B cell (primary cell): Measurements from ENCODE around the gene SLC5A2. TPM values are rescaled to one million over a fixed set of nuclear protein-coding genes. Genes with fewer than 3 reads are reported as not detected.

ENCODE experiments used
- ATAC-seq: fragments of 200-7000 bp; cut with Tn5 transposase; one replicate; pipeline ENCODE4 v1.10.0; 2021; ENCODE audit warnings: low read depth, mild to moderate bottlenecking, moderate number of reproducible peaks, moderate library complexity
- CTCF ChIA-PET: fragments of 350-600 bp; sonication (Branson Sonifier 250); formaldehyde crosslinking; loops from one replicate; lab custom pipeline; 2021; ENCODE audit warnings: antibody characterized with exemption, inconsistent platforms; lab: Charles Lee
- POLR2A ChIA-PET: fragments of 350-600 bp; sonication (Branson Sonifier 250); formaldehyde crosslinking; loops from one replicate; lab custom pipeline; 2021; ENCODE audit warnings: antibody characterized with exemption; lab: Charles Lee
- DNase-seq: peaks from one replicate; pipeline ENCODE4 v3.0.0; 2013
- H2AFZ ChIP-seq: 2 replicates; pipeline ENCODE4 v1.6.1; 2012; ENCODE audit warnings: mild to moderate bottlenecking, low read depth, low read length; ENCODE audit not compliant: insufficient read depth, poor library complexity, severe bottlenecking
- H3K27ac ChIP-seq, 2 donors: 1 replicate in 1 of 2; 2 replicates in 1 of 2; pipeline ENCODE4 v1.5.1; 2012 to 2013; ENCODE audit warnings: low read length in 2 of 2, mild to moderate bottlenecking in 2 of 2, moderate library complexity in 1 of 2
- H3K27me3 ChIP-seq, 4 experiments: fragments of 200-600 bp in 1 of 4; sonication (generic) in 1 of 4; replicated peaks in 1 of 4; 1 replicate in 2 of 4; 2 replicates in 2 of 4; pipeline versions ENCODE4 v1.6.1 to v1.7.0; 2013 to 2016; ENCODE audit warnings: low read length in 3 of 4, mild to moderate bottlenecking in 2 of 4, mixed read lengths in 1 of 4, moderate library complexity in 1 of 4; ENCODE audit not compliant: insufficient read depth in 4 of 4, control insufficient read depth in 3 of 4; ENCODE audit errors: control extremely low read depth in 1 of 4
- H3K36me3 ChIP-seq, 2 experiments: replicated peaks in 1 of 2; 1 replicate in 1 of 2; 2 replicates in 1 of 2; pipeline versions ENCODE4 v1.6.1 to v1.7.1; 2013; ENCODE audit warnings: low read length in 1 of 2; ENCODE audit not compliant: insufficient read depth in 2 of 2, control insufficient read depth in 1 of 2; ENCODE audit errors: control extremely low read depth in 1 of 2, extremely low read depth in 1 of 2
- H3K4me1 ChIP-seq, 2 donors: fragments of 200-600 bp in 1 of 2; sonication (generic) in 1 of 2; 1 replicate in 1 of 2; 2 replicates in 1 of 2; pipeline versions ENCODE4 v1.5.1 to v1.6.1; 2013 to 2017; ENCODE audit warnings: low read length in 2 of 2; ENCODE audit not compliant: control insufficient read depth in 2 of 2, insufficient read depth in 2 of 2
- H3K4me2 ChIP-seq: replicated peaks from 2 replicates; pipeline ENCODE3; 2012; ENCODE audit warnings: mild to moderate bottlenecking, low read depth, low read length; ENCODE audit not compliant: poor library complexity, severe bottlenecking
- H3K4me3 ChIP-seq, 5 experiments: fragments of 200-600 bp in 1 of 5; sonication (generic) in 1 of 5; 1 replicate in 3 of 5; 2 replicates in 2 of 5; pipeline versions ENCODE4 v1.5.1 to v1.7.0; 2011 to 2016; ENCODE audit warnings: low read length in 4 of 5, mild to moderate bottlenecking in 4 of 5, low read depth in 2 of 5, control low read depth in 1 of 5, moderate library complexity in 1 of 5; ENCODE audit not compliant: insufficient read depth in 1 of 5; ENCODE audit errors: control extremely low read depth in 1 of 5, extremely low read depth in 1 of 5
- H3K79me2 ChIP-seq: fragments of 200-600 bp; sonication (generic); one replicate; pipeline ENCODE4 v1.6.0; 2016; ENCODE audit warnings: low read length; ENCODE audit not compliant: control insufficient read depth, insufficient read depth
- H3K9ac ChIP-seq: fragments of 200-600 bp; sonication (generic); 2 replicates; pipeline ENCODE4 v1.6.1; 2017; ENCODE audit warnings: mild to moderate bottlenecking, low read length, moderate library complexity
- H3K9me3 ChIP-seq, 3 donors: one replicate each; pipeline versions ENCODE4 v1.6.1 to v1.7.1; 2013; ENCODE audit warnings: low read length in 2 of 3; ENCODE audit not compliant: control insufficient read depth in 2 of 3, insufficient read depth in 1 of 3; ENCODE audit errors: control extremely low read depth in 1 of 3
- H4K20me1 ChIP-seq: 2 replicates; pipeline ENCODE4 v1.6.0; 2012; ENCODE audit warnings: mild to moderate bottlenecking, low read length; ENCODE audit not compliant: insufficient read depth, control insufficient read depth, poor library complexity, severe bottlenecking
- H3K27ac Mint-ChIP-seq: one replicate; pipeline ENCODE4 v1.8.0; 2021; ENCODE audit warnings: mixed read lengths
- H3K27me3 Mint-ChIP-seq: one replicate; pipeline ENCODE4 v1.8.0; 2021; ENCODE audit warnings: mixed read lengths
- H3K4me1 Mint-ChIP-seq: one replicate; pipeline ENCODE4 v1.8.0; 2021; ENCODE audit warnings: mixed read lengths
- H3K4me3 Mint-ChIP-seq: one replicate; pipeline ENCODE4 v1.8.0; 2021; ENCODE audit warnings: mixed read lengths
- H3K9me3 Mint-ChIP-seq: one replicate; pipeline ENCODE4 v1.8.0; 2022; ENCODE audit warnings: mixed read lengths; ENCODE audit not compliant: insufficient read depth
- CTCF ChIP-seq: fragments of 200-600 bp; IDR thresholded peaks from one replicate; pipeline ENCODE4 v1.8.0; 2022; ENCODE audit warnings: antibody characterized with exemption, mild to moderate bottlenecking
- EZH2 ChIP-seq: IDR thresholded peaks from 2 replicates; pipeline ENCODE4 v1.6.1; 2012; ENCODE audit warnings: borderline replicate concordance, low read depth, mild to moderate bottlenecking, moderate library complexity, low read length; ENCODE audit not compliant: insufficient read depth, poor library complexity, severe bottlenecking
- WGBS: methylation state at CpG from one replicate; pipeline ENCODE4 v1.1.5; 2013; ENCODE audit warnings: missing lambda C conversion rate; ENCODE audit not compliant: insufficient coverage; 5-methylcytosine and 5-hydroxymethylcytosine counted together
- intact Hi-C: fragments of 100-400 bp; cut with micrococcal nuclease; formaldehyde crosslinking; loops from one replicate; pipeline ENCODE4 v1.10.0; 2022
- polyA plus RNA-seq: library from polyadenylated mRNA; depleted of rRNA; stranded (reverse); fragments of >200 nt; gene quantifications from 2 replicates; pipeline ENCODE4 v1.2.3, GENCODE V29; 2012
- total RNA-seq, 2 donors: library from RNA; stranded (reverse); fragments of 120-200 nt in 1 of 2; gene quantifications; 1 replicate in 1 of 2; 2 replicates in 1 of 2; pipeline versions ENCODE4 v1.2.3 to v1.2.4, GENCODE V29; 2013 to 2022

Gene SLC5A2
- total and polyA plus RNA-seq, 2 donors (not counting 1 experiment from before 2014, with no cell fraction given), result 0.67 to 0.69 TPM

- TF ChIP-seq EZH2, result no peak
- no peak for TF ChIP-seq CTCF
- Histone ChIP-seq H3K36me3 (no peaks in the 10 kb centered on the region), H2AFZ (no peak overlapping the region), H3K27me3 (no peaks in the 10 kb centered on the region), H3K9me3 (peaks cover 0 to 6% (median 0%) of the 10 kb centered on the region in 3 donors), H3K4me2 (no peak overlapping the region), H3K79me2 (peaks cover 14% of the 10 kb centered on the region), H4K20me1 (no peaks in the 10 kb centered on the region), H3K4me1 (peaks cover 9 to 11% of the 10 kb centered on the region in 2 donors), H3K27ac (no peak overlapping the region), H3K4me3 (no peak overlapping the region), H3K9ac (no peak overlapping the region)
- Mint-ChIP-seq H3K4me1 (peaks cover 12% of the 10 kb centered on the region), H3K27me3 (peaks cover 12% of the 10 kb centered on the region), H3K9me3 (no peaks in the 10 kb centered on the region), H3K27ac (no peak overlapping the region), H3K4me3 (no peak overlapping the region)
- POLR2A ChIA-PET, result no interaction called here
- CTCF ChIA-PET, result no interaction called here
- no peak for DNase-seq
- no peak for ATAC-seq
- intact Hi-C loops, result no loop called here
Measured at GRCh38 chr16:31513884-31514283, 31.0 kb downstream of the SLC5A2 start.

- Histone ChIP-seq H3K9me3 (peaks cover 0 to 6% (median 0%) of the 10 kb centered on the region in 3 donors), H3K79me2 (no peaks in the 10 kb centered on the region), H3K9ac (no peak overlapping the region), H3K4me2 (no peak overlapping the region), H3K4me3 (no peak overlapping the region), H2AFZ (no peak overlapping the region), H3K36me3 (no peaks in the 10 kb centered on the region), H3K27ac (no peak overlapping the region), H3K27me3 (no peaks in the 10 kb centered on the region), H3K4me1 (no peaks in the 10 kb centered on the region), H4K20me1 (no peaks in the 10 kb centered on the region)
- Mint-ChIP-seq H3K27me3 (peaks cover 12% of the 10 kb centered on the region), H3K4me1 (no peaks in the 10 kb centered on the region), H3K27ac (no peak overlapping the region), H3K4me3 (no peak overlapping the region), H3K9me3 (no peaks in the 10 kb centered on the region)
- no peak for DNase-seq
- no peak for ATAC-seq
- POLR2A ChIA-PET, result no interaction called here
- 100% methylated on average over 1 of the region's 4 CpGs for WGBS
- CTCF ChIA-PET, result no interaction called here
- TF ChIP-seq CTCF (no peak), EZH2 (no peak)
- intact Hi-C loops, result no loop called here
Measured at GRCh38 chr16:31517800-31518402, 35.0 kb downstream of the SLC5A2 start.
